ENCODE measurements around the gene RAB11FIP5. TPM values are rescaled to one million over a fixed set of nuclear protein-coding genes. Genes with fewer than 3 reads are reported as not detected.

The RAB11FIP5 gene
- total and polyA plus RNA-seq, 9 of the 15 experiments (the other 6 are each of a cell fraction or from before 2014, with no cell fraction given) = 1.7 to 14.4 (median 6.4) TPM

- TF ChIP-seq, protein P1, sequence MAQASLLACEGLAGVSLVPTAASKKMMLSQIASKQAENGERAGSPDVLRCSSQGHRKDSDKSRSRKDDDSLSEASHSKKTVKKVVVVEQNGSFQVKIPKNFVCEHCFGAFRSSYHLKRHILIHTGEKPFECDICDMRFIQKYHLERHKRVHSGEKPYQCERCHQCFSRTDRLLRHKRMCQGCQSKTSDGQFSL (CRISPR knock-in tag; IDR thresholded peaks at IDR 0.05) = no peak
- TF ChIP-seq, protein P1 (tag; IDR thresholded peaks at IDR 0.05) = no peak
- no peak for TF ChIP-seq POLR2B (IDR thresholded peaks at IDR 0.05; ENCODE audit: low read depth, partially characterized antibody)
- TF ChIP-seq E2F1 (CRISPR knock-in tag; IDR thresholded peaks at IDR 0.05) = no peak
- TF ChIP-seq, protein P2, sequence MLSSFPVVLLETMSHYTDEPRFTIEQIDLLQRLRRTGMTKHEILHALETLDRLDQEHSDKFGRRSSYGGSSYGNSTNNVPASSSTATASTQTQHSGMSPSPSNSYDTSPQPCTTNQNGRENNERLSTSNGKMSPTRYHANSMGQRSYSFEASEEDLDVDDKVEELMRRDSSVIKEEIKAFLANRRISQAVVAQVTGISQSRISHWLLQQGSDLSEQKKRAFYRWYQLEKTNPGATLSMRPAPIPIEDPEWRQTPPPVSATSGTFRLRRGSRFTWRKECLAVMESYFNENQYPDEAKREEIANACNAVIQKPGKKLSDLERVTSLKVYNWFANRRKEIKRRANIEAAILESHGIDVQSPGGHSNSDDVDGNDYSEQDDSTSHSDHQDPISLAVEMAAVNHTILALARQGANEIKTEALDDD (IDR thresholded peaks at IDR 0.05) = no peak
- no peak for TF ChIP-seq MEIS2 (IDR thresholded peaks at IDR 0.05; ENCODE audit: partially characterized antibody)
- TF ChIP-seq JUND (IDR thresholded peaks at IDR 0.05; ENCODE audit: borderline replicate concordance, low read depth, low read length) = 0 out of 2 replicates have a peak, but pooled peaks have one; percentile 35
- TF ChIP-seq JUND (tag; IDR thresholded peaks at IDR 0.05; ENCODE audit: borderline replicate concordance, low read depth, low read length) = no peak; the same call in 2 of the 3 replicates
- no peak for TF ChIP-seq ZNF263 (CRISPR knock-in tag; IDR thresholded peaks at IDR 0.05; ENCODE audit: borderline replicate concordance)
- no peak for TF ChIP-seq RBM14 (IDR thresholded peaks at IDR 0.05; ENCODE audit: borderline replicate concordance, insufficient read depth, low read depth, low read length)
- no peak for TF ChIP-seq BCL6 (CRISPR knock-in tag; IDR thresholded peaks at IDR 0.05)
- TF ChIP-seq ZNF592 (IDR thresholded peaks at IDR 0.05) = peak; percentile 55; the same call in 1 of the 2 replicates
- TF ChIP-seq HSF4 (CRISPR knock-in tag; IDR thresholded peaks at IDR 0.05; ENCODE audit: borderline replicate concordance) = no peak
- no peak for TF ChIP-seq NFRKB (IDR thresholded peaks at IDR 0.05; ENCODE audit: low read depth)
- no peak for TF ChIP-seq SAP30 (IDR thresholded peaks at IDR 0.05; ENCODE audit: borderline replicate concordance, insufficient read depth, low read depth, low read length, poor library complexity, severe bottlenecking)
- TF ChIP-seq ZNF780A (CRISPR knock-in tag; IDR thresholded peaks at IDR 0.05) = no peak
- TF ChIP-seq TCF7L2 (IDR thresholded peaks at IDR 0.05; ENCODE audit: low read depth, low read length) = no peak
- no peak for TF ChIP-seq ZNF766 (CRISPR knock-in tag; conservative IDR thresholded peaks at IDR 0.05)
- TF ChIP-seq MYC (IDR thresholded peaks at IDR 0.05; ENCODE audit: low read depth, low read length) = no peak
- TF ChIP-seq MYC (CRISPR knock-in tag; IDR thresholded peaks at IDR 0.05; ENCODE audit: borderline replicate concordance, low read depth) = no peak
Observed at GRCh38 chr2:73036766-73037165, 76.0 kb downstream of the RAB11FIP5 start (continued).
